ENCODE measurements around the gene GIMAP1.

Gene GIMAP1

DNA sequence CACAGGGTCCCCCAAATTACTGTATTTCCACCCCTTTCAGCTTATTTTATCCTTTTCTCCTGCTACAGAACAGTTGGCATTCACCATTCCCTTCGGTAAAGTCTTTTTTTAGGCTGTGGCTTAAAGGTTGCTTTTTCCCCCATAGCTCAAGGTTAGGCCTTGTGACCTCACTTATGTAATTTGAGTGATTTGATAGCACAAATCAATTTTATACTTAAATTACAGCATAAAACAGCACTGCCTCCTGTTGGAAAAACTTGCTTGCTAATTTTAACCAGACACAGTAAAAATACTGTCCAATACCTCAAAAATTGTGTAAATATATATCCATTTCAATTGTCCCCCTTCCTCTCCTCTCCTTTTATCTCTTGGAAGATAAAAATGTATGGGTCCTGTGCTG is 7.1 kb downstream of the GIMAP1 start:
- DNase-seq, result no peak

DNA sequence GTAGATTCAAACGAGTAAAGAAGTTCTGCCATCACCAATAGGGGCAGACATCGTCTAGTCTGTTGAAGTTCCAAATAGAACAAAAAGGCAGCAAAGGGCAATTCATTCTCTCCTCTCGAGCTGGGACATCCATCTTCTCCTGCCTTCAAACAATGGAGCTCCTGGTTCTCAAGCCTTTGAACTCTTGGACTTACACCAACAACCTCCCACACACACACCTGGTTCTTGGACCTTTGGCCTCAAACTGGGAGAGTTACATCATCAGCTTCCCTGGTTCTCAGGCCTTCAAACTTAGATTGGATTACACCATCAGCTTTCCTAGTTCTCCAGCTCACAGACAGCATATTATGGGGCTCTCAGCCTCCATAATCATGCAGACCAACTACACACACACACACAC is 11.0 kb downstream of the GIMAP1 start:
- no peak for DNase-seq

DNA sequence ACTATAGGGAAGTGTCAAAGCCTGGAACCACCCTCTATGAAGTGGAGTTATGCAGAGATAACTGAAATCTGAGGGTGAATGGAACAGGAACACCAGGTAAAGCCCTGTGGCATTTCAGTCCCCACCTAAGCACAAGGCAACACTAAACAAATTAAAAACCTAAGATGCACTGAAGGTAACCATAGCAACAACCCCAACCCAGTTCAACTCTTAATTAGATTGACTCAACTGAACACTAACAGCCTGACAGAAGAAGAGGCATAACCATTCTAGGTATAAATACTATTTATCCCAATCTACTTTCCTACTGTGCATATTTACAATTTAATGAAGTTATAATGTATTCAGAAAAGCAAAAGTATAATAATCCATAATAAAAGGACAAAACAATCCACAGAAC is 11.6 kb downstream of the GIMAP1 start:
- DNase-seq, result no peak

DNA sequence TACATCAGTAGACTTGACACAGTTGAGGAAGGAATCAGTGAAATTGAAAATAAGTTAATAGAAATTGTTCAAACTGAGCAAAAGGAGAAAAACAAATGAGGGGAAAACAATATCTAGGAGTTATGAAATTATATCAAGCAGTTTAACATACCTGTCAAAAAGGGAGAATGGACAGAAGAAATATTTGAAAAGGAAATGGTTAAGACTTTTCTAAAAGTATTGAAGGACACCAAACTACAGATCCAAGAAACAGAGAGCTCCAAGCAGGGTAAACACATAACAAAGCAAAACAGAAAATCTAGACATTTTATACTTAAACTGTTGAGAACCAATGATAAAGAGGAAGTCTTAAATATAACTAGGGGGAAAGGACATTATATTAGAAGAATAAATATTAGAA is 12.2 kb downstream of the GIMAP1 start:
- no peak for DNase-seq

DNA sequence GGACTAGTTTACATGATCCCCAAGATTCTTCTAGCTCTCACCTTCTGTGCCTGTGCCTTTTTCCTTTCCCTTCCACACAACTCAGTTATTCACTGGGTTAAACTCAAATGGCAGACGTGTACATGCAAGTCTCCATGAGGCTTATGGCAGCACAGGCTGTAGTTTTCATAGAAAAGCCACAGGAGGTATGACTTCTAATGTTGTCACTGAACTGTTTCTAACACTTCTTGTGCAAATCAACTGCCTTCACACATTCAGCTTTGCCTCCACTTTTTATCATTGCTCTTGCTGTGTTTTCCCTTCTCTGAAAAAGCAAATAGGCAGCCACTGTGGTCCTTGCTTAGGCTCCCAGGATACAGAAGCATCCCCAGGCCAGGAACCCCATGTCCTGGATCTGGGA is 15.5 kb downstream of the GIMAP1 start:
- DNase-seq, result no peak

DNA sequence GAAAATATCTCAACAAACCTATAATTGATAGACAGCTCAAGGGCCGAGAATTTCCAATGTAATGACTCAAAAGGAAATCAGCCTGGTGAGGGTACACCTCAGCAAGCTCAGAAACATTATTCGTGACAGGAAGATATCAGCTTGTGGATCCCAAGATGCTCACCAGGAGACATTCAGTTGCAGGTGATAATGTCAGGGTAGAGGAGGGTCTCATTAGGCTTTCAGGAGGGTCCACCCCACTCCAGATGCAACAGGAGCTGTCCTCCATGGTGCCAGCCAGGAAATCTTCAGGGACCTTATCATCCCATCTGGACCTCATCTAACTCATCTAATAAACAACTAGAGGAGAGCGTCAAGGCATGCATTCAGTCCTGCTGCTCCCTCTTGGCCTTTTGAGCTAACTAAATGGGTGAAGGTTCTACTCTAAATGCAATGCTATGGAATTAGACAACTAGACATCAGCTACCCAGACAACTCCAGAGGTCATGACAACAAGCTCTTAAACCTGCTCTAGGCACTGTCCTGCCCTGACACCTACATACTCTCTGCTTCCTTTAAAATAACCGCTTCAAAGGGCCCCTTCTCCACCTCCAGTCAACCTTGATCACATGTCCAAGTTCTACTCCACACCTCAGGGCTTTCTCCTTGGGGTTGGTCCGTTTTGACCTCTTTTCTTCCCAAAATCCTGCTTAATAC is 16.5 kb downstream of the GIMAP1 start:
- no peak for DNase-seq

DNA sequence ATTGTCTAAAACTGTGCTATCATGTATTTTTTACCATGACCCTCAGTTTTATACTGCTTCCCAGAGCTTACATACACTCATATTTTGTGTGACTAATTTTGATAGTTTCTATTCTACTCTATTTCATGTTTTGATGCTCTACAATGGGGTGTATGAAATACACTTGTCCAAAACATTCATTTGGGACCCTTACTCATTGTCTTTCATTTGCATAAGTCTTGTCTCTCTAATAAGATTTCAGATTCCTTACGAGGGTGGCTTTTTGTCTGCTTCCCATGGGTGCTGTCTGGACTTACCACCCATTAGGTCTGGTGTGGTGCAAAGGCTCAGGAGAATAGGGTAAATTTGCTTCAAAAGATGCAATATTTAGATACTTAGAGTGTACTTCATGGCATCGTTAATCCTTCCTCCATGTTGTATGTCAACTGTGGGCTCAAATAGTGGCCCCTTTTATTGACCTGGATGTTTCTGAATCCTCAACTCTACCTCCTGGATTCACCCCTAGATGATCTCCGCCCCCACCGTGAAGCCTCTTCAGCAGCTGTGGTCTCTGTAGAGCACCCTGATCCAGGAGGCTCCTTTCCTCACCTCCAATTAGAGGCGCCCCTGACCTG is 17.2 kb downstream of the GIMAP1 start:
- no peak for DNase-seq

DNA sequence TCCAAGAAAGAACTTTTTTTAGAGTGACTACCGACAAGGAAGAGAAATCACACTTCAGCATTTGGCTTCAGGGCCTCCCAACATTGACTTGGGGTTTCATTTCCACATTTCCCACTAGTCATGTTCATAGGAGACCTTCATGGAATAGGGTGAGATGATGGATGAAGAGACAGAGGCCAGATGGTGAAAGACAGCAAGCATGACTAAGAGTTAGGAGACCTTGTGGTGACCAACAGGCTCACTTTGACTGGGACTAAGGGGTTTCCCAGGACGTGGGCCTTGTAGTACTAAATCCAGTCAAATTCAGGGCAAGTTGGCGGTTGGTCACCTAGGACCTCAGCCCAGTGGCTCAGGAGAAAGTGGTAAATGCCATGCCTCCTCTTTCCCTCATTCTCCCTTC is 17.8 kb downstream of the GIMAP1 start:
- no peak for DNase-seq

DNA sequence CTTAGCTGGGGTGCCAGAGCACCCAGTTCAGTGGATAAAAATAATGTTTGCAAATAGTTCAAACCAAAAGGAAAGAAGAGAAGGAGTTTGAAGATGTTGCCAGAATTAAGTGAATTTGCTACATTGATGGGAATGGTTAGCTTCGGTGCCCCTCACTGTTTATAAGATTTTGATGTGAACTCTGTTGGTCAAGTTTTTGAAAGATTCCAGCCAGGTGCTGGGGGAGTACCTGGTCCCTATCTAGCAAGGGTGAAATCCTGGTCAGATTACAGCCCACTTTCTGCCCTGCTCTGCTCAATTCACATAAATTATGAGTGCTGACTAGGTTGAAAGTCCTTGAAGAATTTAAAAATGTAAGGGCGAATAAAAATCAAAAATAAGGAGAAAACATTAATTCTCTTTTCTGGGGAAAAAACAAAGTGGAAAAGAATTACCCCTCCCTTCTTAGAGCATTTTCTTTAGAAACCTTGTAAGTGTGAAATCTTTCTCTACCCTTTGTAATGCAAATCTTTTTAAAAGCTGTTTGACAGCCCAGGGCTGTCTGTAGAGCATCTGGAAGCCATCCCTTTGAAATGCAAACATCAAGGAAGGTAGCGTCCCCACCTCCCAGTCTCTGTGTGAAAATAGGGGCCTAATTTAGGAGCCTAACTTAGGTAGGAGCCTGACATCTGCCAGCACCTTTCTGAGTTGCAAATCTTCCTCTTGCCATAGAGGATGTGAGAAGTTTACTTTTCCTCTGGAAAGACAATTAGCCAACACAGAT is 19.4 kb downstream of the GIMAP1 start:
- DNase-seq, result no peak

DNA sequence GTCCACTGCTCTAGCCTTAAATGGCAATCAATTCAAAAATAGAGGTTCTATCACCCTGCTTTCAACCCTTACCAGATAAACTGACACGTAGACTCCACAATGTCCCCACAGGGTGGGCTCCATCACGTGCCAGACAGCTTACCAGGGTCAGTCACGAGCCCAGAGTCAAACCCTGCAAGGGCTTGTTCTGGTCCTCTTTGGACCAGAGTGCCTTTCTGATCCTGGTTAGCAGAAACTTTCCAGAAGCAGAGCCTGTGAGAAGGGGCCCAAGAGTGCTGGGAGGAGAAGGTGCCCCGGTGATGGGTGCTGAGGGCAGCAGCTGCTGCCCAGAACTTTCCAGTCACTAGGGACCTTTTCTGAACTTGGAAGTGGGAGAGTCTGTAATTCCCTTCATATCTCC is 20.5 kb downstream of the GIMAP1 start:
- no peak for DNase-seq

DNA sequence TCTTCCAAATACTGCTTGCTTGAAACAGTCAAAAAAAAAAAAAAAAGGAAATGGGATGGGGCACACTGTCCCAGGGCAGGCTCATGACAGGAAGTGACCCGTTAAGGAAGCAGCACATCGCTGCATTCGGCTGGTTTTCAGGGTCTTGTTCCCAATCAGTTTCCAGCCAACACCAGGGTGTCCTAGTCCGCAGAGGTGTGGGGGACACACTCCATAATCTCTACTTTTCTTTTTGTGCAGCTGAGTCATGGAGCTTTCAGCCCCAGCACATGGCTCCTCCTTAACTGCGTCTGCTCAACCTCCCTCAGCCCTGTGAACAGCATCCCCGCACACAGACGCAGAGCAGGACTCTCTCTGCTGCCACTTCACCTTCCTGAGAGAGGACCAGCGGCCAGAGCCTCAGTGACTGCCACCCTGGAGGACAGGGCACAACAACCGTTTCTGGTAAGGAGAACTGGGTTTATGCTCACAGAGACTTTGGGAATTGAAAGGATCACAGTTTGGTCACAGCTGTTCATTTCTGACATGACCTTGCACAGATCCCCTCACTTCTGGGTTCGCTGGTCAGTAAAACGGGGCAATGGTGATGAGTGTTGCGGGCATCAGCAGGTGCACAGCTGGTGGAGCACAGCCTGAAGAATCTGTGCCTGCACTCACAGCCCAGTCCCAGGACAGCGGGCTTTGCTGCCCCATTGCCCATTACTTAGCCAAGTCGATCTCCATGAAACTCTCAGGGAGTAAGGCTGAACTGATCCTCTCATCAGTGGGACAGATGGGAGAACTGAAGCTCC is 21.0 kb downstream of the GIMAP1 start, which contains the start of gene GIMAP5:
Gene GIMAP5, plus strand, starts transcription at position 154 of the 791 bp plus-strand sequence. CDS start 3,467 bp downstream, outside the sequence.
- DNase-seq, result no peak

DNA sequence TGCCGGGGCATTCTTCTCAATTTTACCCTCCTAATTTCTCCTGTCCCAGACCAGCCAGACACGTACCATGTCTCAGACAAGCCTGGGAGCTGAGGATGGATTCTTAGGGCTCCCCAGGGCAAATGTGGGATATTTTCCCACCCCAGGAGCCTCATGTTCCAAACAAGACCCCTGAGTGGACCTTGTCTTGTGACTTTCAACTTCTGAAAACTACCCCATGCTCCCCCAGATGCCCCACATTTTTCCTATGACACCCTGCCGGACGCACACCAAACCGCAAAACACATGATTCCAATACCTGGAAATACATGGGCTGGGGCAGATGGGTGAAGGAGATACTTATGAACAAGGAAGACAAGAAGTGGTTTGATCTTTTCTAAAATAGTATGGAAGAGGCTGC is 21.7 kb downstream of the GIMAP1 start:
- DNase-seq, result no peak

DNA sequence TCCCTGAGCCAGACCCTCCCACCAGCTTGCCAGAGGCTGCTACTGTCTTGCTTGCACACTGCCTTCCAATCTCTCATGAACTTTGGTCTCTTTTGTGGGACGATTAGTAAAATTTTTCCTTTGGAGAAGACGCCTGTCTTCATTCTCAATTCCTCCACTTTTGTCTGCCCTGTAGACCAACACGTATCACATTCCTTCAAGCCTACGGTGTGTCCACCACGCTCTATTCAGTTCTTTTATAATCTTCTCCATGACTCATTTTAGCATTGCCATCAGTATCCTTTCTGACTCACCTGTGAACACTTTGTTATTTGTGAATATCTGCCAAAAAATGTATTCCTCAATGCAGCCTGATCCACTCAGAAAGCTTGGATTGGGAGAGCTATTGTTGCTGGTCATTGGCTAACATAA is 22.2 kb downstream of the GIMAP1 start:
- no peak for DNase-seq

DNA sequence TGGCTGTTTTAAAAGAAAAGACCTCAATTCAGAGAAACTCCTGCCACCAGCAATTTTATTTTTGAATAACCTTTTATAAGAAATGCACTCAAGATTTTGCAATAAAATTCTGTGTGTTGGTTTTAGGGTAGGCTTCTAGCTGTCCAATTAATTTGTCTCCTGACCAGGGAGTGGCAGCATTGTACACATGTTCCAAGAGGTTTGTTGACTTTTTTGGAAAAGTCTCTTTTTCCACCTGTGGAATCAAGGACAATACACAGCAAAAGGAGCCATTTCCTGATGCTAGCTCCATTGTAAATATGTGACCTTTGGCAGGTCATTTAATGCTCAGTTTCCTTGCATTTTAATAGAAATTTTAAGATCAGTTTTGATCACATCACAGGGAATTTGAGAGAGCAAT is 22.6 kb downstream of the GIMAP1 start:
- no peak for DNase-seq

DNA sequence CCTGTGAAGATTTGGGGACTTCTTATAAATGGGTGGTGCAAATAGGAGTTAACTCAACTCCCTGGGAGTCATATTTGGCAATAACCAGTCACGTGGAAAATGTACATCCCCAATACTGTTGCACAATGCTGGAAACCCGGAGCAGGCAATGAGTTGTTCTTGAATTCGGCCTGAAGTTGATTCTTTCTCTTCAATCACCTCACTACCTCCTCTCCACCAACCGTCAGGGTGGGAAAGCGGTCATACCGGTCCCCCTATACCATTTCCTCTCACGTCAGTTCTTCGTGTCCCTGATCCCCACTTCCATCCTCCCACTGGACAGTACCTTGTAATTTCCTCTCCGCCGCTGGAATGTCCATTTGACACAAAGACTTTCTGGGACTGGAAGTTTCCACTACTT is 23.6 kb downstream of the GIMAP1 start:
- DNase-seq, result no peak

DNA sequence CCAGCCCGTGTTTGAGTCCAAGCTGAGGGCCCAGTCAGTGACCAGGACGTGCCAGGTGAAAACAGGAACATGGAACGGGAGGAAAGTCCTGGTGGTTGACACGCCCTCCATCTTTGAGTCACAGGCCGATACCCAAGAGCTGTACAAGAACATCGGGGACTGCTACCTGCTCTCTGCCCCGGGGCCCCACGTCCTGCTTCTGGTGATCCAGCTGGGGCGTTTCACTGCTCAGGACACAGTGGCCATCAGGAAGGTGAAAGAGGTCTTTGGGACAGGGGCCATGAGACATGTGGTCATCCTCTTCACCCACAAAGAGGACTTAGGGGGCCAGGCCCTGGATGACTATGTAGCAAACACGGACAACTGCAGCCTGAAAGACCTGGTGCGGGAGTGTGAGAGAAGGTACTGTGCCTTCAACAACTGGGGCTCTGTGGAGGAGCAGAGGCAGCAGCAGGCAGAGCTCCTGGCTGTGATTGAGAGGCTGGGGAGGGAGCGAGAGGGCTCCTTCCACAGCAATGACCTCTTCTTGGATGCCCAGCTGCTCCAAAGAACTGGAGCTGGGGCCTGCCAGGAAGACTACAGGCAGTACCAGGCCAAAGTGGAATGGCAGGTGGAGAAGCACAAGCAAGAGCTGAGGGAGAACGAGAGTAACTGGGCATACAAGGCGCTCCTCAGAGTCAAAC is 26.0 kb downstream of the GIMAP1 start:
- no peak for DNase-seq

DNA sequence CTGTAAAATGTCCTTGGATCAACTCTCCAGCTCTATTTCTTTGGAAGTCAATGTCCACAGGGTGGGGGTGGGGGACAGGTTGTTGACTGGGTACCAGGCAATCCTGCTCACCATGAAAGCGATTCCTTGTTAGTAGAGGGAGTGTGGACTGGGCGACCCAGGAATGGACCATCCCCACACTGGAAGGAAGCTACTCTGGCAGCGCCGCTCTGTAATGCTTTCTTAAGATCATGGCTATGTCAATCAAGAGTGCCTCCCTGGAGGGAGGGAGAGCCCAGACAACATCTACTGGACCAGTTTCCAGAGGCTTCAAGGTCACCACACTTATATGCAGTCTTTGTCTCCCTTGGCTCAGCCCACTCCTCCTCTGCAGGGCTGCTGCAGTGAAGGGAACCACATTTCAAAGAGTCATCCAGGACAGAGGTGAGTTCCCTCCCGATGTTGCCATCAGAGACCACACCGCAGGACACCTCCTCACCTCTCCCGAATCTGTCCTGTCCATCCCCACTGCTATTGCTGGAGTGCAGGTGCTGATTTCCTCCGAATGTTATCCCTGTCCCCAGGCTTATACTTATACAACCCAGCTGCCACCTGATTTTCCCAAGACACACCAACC is 27.7 kb downstream of the GIMAP1 start:
- no peak for DNase-seq

DNA sequence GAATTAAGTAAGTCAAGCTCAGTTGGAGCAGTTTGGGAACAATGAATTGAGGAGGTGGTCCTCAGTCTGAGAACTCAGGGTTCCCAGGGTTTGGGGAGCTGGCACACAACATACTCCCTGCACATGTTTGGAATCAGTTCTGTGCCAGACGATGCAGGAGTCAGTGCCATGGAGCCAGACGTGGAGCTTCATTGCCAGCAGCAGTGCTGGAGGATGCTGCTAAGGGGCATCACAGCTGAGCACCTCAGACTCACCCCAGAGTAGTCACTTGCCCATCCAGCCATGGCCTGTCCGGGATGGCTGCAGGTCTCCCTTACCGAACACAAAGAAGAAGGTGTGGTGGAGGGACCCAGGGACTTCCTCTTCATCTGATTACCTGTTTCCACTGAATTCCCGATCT is 28.7 kb downstream of the GIMAP1 start:
- DNase-seq, result no peak

DNA sequence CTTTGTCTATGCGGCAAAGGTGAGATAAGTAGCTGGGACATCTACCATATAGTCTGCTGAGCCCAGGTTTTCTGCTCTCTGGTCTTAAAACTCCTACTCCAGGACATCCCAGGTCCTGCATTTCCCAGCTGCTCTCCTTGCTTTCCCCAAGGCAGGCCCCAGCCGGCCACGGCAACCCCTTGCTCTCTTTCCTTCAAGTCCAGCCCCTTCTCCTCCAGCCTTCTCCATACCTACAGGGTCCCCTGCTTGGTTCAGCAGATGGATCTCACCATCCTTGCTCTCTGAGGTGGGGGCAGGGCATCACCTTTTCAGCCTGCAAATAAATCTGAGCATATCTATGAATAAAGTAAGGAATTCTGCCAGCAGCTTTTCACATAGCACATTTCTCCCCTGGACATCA is 29.5 kb downstream of the GIMAP1 start:
- DNase-seq, result no peak

DNA sequence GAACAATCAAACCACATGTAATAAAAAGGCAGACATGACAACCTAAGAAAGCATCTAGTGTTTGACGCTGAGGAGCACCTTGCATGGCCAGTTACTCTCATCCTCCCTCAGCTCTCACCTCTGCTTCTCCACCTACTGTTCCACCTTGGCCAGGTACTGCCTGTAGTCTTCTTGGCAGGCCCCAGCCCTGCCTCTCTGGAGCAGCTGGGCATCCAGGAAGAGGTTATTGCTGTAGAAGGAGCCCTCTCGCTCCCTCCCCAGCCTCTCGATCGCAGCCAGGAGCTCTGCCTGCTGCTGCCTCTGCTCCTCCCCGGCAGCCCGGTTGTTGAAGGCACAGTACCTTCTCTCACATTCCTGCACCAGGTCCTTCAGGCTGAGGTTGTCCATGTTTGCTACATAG is 30.5 kb downstream of the GIMAP1 start:
- DNase-seq, result no peak

DNA sequence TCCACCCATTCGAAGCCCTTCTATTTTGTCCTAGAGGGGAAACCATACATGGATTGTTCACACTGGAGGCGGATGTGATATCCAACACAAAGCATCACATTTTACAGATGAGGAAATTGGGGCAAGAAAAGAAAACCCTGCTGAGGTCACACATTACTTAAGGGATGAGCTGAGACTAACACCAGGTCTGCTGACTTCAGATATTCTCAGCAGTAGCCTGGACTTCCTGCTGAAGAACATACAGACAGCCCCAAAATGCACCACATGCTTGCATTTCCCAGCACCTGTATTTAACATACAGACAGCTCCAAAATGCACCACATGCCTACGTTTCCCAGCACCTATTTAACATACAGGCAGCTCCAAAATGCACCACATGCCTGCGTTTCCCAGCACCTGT is 32.0 kb downstream of the GIMAP1 start:
- no peak for DNase-seq

DNA sequence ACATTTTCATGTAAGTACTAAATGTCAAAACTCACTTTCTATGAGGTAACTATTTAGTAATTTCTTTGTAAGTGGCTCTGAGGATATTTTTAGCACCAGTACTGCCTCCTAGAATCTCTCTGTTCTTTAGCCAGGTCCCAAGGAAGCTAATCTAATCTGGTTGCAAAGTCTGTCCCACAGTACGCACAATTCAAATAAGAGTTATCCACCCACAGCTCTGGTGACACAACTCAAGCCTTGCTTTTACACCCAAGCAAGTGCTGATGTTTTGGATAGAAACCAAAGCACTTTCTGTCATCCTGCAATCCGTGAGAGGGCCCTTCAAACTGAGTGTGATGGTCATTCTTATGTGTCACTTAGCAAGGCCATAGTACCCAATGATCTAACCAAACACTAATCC is 35.3 kb downstream of the GIMAP1 start:
- DNase-seq, result no peak
